K562 (cell line): ENCODE measurements around the gene KCNH2. TPM values are rescaled to one million over a fixed set of nuclear protein-coding genes. Genes with fewer than 3 reads are reported as not detected.

Experiments
- CBX5 ChIP-seq: IDR thresholded peaks from 2 replicates; pipeline ENCODE4 v1.6.1; 2014; ENCODE audit warnings: low read depth, borderline replicate concordance
- DDX20 ChIP-seq: fragments of 450-650 bp; IDR thresholded peaks from 2 replicates; pipeline ENCODE4 v1.6.1; 2016; ENCODE audit warnings: missing genetic modification characterization, low read depth, mild to moderate bottlenecking, missing compliant biosample characterization, moderate library complexity
- FOXP1 ChIP-seq: sonication (generic); formaldehyde crosslinking; IDR thresholded peaks from 2 replicates; pipeline ENCODE4 v1.8.0; 2022; ENCODE audit warnings: mild to moderate bottlenecking, missing genetic modification reagents
- GATAD2A ChIP-seq: fragments of 450-650 bp; IDR thresholded peaks from 2 replicates; pipeline ENCODE4 v1.6.1; 2017
- HDAC8 ChIP-seq: fragments of 450-650 bp; IDR thresholded peaks from 2 replicates; pipeline ENCODE4 v1.6.1; 2016; ENCODE audit warnings: mild to moderate bottlenecking, missing genetic modification characterization, moderate library complexity, missing compliant biosample characterization
- HNRNPL ChIP-seq: fragments of 200-400 bp; formaldehyde crosslinking; IDR thresholded peaks from 2 replicates; pipeline ENCODE4 v1.6.1; 2017; ENCODE audit warnings: low read depth, mild to moderate bottlenecking, low read length
- MTA3 ChIP-seq: fragments of 450-650 bp; formaldehyde crosslinking; IDR thresholded peaks from 2 replicates; pipeline ENCODE4 v1.6.1; 2017; ENCODE audit warnings: mild to moderate bottlenecking, borderline replicate concordance
- NFRKB ChIP-seq: fragments of 450-650 bp; IDR thresholded peaks from 2 replicates; pipeline ENCODE4 v1.6.1; 2016; ENCODE audit warnings: low read depth
- NFYB ChIP-seq: IDR thresholded peaks from 2 replicates; pipeline ENCODE4 v1.6.1; 2011; ENCODE audit warnings: mild to moderate bottlenecking, moderate library complexity; ENCODE audit not compliant: insufficient read length; ENCODE audit errors: extremely low read depth
- POLR2AphosphoS5 ChIP-seq: IDR thresholded peaks from 2 replicates; pipeline ENCODE4 v1.6.1; 2011; ENCODE audit warnings: mild to moderate bottlenecking, low read depth, low read length, moderate library complexity; ENCODE audit not compliant: control insufficient read depth, insufficient read depth
- RB1 ChIP-seq: fragments of 450-650 bp; IDR thresholded peaks from 2 replicates; pipeline ENCODE4 v1.6.1; 2017; ENCODE audit warnings: low read depth, mild to moderate bottlenecking
- RBBP5 ChIP-seq: fragments of 200-600 bp; sonication (generic); IDR thresholded peaks from 2 replicates; pipeline ENCODE4 v1.6.1; 2012; ENCODE audit warnings: borderline replicate concordance, mild to moderate bottlenecking, low read length, control low read depth, inconsistent platforms; ENCODE audit not compliant: insufficient read depth, poor library complexity, severe bottlenecking
- RBM22 ChIP-seq: fragments of 200-400 bp; formaldehyde crosslinking; IDR thresholded peaks from 2 replicates; pipeline ENCODE4 v1.6.1; 2018; ENCODE audit warnings: low read length, low read depth; ENCODE audit not compliant: poor library complexity, severe bottlenecking
- SAFB ChIP-seq: fragments of 200-400 bp; formaldehyde crosslinking; IDR thresholded peaks from 2 replicates; pipeline ENCODE4 v1.6.1; 2017; ENCODE audit warnings: low read depth, low read length, borderline replicate concordance
- SIN3B ChIP-seq: fragments of 450-650 bp; IDR thresholded peaks from 2 replicates; pipeline ENCODE4 v1.6.1; 2017; ENCODE audit warnings: low read depth, mild to moderate bottlenecking, moderate library complexity
- TAF7 ChIP-seq: fragments of 450-650 bp; IDR thresholded peaks from 2 replicates; pipeline ENCODE4 v1.6.1; 2016; ENCODE audit warnings: missing genetic modification characterization, missing compliant biosample characterization
- TRIM24 ChIP-seq, 2 experiments: fragments of 450-650 bp; IDR thresholded peaks; 2 replicates each; pipeline ENCODE4 v1.6.1; 2016
- TRIM28 ChIP-seq: fragments of 450-650 bp; IDR thresholded peaks from 2 replicates; pipeline ENCODE4 v1.6.1; 2017
- ZNF134 ChIP-seq: fragments of 250-450 bp; sonication (Bioruptor Pico); conservative IDR thresholded peaks from 2 replicates; pipeline ENCODE4 v1.4.0; 2020
- ZNF324 ChIP-seq: fragments of 250-450 bp; sonication (Bioruptor Pico); IDR thresholded peaks from 2 replicates; pipeline ENCODE4 v1.4.0; 2020; ENCODE audit warnings: mild to moderate bottlenecking
- ZNF354B ChIP-seq: fragments of 250-450 bp; sonication (Bioruptor Pico); IDR thresholded peaks from 2 replicates; pipeline ENCODE4 v1.4.0; 2020
- ZNF644 ChIP-seq: fragments of 200-800 bp; sonication (Bioruptor generic); IDR thresholded peaks from 2 replicates; pipeline ENCODE4 v1.6.1; 2016; ENCODE audit warnings: low read depth, missing genetic modification characterization, missing compliant biosample characterization
- ZNF717 ChIP-seq: fragments of 250-450 bp; sonication (Bioruptor Pico); IDR thresholded peaks from 2 replicates; pipeline ENCODE4 v1.5.0; 2021
- polyA plus RNA-seq, 8 experiments: library from polyadenylated mRNA; depleted of rRNA in 4 of 8; stranded (reverse) in 5 of 8; unstranded in 3 of 8; fragments of >200 nt; fragmentation: Nextera tagmentation in 2 of 8; fragmentation: Illumina TruSeq in 1 of 8; extraction: Ambion mirVana in 2 of 8; extraction: Trizol in 1 of 8; gene quantifications; 2 replicates each; pipeline versions ENCODE4 v1.2.1 to v1.2.3, GENCODE V29; 2011 to 2014; ENCODE audit warnings: inconsistent platforms in 1 of 8, missing spikeins in 1 of 8
- total RNA-seq, 7 experiments: library from RNA; depleted of rRNA in 6 of 7; stranded (reverse); fragments of >200 nt in 6 of 7; fragmentation: Illumina TruSeq in 2 of 7; extraction: Trizol in 2 of 7; gene quantifications; 2 replicates each; pipeline versions ENCODE4 v1.2.1 to v1.2.3, GENCODE V29; 2011 to 2021; ENCODE audit warnings: low replicate concordance in 1 of 7
- TF ChIP-seq, protein P1 (sequence below): fragments of 150-350 bp; IDR thresholded peaks from 2 replicates; pipeline ENCODE4 v1.6.1; 2014; ENCODE audit warnings: low read depth, mild to moderate bottlenecking, low read length, borderline replicate concordance

KCNH2 gene
- total and polyA plus RNA-seq, 9 of the 15 experiments (the other 6 are each of a cell fraction or from before 2014, with no cell fraction given) = 18.1 to 368 (median 218) TPM

DNA sequence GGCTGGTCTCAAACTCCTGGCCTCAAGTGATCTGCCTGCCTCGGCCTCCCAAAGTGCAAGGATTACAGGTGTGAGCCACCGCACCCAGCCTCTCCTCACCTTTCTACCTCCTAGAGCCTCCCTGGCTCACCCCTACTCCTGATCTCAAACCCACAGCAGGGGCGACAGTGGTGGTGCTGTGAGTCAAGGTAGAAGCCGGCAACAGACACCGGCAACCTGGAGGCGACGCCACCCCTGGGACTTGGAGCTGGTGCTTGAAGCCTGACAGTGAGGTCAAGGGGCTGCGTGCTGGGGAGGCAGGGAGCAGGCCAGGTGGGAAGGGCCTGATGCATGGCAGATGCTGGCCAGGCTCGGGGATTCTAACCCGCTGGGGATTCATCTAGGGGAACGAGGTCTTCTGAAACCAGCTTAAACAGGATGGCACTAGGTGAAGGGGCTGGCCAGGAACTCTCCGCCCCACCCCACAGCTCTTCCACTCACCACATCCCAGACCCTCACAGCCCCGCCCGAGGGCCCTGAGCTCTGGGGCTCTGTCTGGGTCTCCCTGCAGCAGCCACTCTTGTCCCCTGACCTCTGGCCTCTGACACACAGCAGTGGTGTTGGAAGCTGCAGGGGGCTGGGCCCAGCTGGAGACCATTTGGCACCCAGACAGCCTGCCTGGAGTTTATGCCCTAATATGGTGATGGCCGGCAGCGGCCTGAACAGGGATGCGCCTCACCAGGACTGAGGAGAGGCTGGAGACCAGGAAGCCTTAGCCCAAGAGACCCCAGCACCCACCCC lies 16.4 kb downstream of the KCNH2 start (continued):
- TF ChIP-seq HDAC8 (tag) = no peak; the same call in none of the 2 replicates
- no peak for TF ChIP-seq SIN3B
- TF ChIP-seq SAFB = no peak
- no peak for TF ChIP-seq FOXP1 (CRISPR knock-in tag)
- TF ChIP-seq TAF7 (tag) = no peak; the same call in none of the 2 replicates
- TF ChIP-seq, protein P1, sequence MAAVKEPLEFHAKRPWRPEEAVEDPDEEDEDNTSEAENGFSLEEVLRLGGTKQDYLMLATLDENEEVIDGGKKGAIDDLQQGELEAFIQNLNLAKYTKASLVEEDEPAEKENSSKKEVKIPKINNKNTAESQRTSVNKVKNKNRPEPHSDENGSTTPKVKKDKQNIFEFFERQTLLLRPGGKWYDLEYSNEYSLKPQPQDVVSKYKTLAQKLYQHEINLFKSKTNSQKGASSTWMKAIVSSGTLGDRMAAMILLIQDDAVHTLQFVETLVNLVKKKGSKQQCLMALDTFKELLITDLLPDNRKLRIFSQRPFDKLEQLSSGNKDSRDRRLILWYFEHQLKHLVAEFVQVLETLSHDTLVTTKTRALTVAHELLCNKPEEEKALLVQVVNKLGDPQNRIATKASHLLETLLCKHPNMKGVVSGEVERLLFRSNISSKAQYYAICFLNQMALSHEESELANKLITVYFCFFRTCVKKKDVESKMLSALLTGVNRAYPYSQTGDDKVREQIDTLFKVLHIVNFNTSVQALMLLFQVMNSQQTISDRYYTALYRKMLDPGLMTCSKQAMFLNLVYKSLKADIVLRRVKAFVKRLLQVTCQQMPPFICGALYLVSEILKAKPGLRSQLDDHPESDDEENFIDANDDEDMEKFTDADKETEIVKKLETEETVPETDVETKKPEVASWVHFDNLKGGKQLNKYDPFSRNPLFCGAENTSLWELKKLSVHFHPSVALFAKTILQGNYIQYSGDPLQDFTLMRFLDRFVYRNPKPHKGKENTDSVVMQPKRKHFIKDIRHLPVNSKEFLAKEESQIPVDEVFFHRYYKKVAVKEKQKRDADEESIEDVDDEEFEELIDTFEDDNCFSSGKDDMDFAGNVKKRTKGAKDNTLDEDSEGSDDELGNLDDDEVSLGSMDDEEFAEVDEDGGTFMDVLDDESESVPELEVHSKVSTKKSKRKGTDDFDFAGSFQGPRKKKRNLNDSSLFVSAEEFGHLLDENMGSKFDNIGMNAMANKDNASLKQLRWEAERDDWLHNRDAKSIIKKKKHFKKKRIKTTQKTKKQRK = no peak
- no peak for TF ChIP-seq DDX20 (tag)
- no peak for TF ChIP-seq HNRNPL
- no peak for TF ChIP-seq CBX5
- no peak for TF ChIP-seq GATAD2A
- TF ChIP-seq NFRKB = no peak; the same call in 1 of the 2 replicates
- no peak for TF ChIP-seq TRIM24 (IDR thresholded peaks at IDR 0.05)
- TF ChIP-seq ZNF324 (CRISPR knock-in tag) = 0 out of 2 replicates have a peak, but pooled peaks have one; percentile 4
- no peak for TF ChIP-seq RBBP5
- TF ChIP-seq RB1 = no peak
- TF ChIP-seq RBM22 = no peak
- TF ChIP-seq POLR2AphosphoS5 = no peak; the same call in 1 of the 2 replicates
- no peak for TF ChIP-seq ZNF354B
- TF ChIP-seq MTA3 = no peak
- no peak for TF ChIP-seq ZNF134 (CRISPR knock-in tag)
- TF ChIP-seq ZNF644 (tag) = peak; percentile 68; the same call in 1 of the 2 replicates
- TF ChIP-seq NFYB = no peak
- TF ChIP-seq TRIM28 = no peak
- TF ChIP-seq ZNF717 (CRISPR knock-in tag) = no peak
